Tibial nerve (tissue), 3 donors: ENCODE data around the gene ACOT6.
"Not testable (repeated sequence)": the region's sequence is repeated elsewhere in the genome, so short reads cannot be mapped to it uniquely, and the experiment has no call there.

Experiments used
- CTCF ChIP-seq, 5 experiments: fragments of 200-600 bp in 3 of 5; fragments of 450-650 bp in 2 of 5; sonication (generic) in 3 of 5; IDR thresholded peaks; one replicate each; pipeline ENCODE4 v1.5.1; 2016 to 2019; ENCODE audit warnings: antibody characterized with exemption in 5 of 5, mild to moderate bottlenecking in 3 of 5, moderate library complexity in 2 of 5
- POLR2A ChIP-seq, 2 donors: fragments of 450-650 bp; IDR thresholded peaks; one replicate each; pipeline ENCODE4 v1.6.1; 2017; ENCODE audit warnings: antibody characterized with exemption in 2 of 2, mild to moderate bottlenecking in 2 of 2, moderate library complexity in 2 of 2

GRCh38 chr14:73636355-73636754 lies 24.0 kb downstream of the ACOT6 start:
- TF ChIP-seq CTCF, POLR2A (IDR thresholded peaks at IDR 0.05): not testable (repeated sequence)
